Heart left ventricle (tissue), 16 donors: ENCODE data around the gene SYNJ1. TPM values are rescaled to one million over a fixed set of nuclear protein-coding genes. Genes with fewer than 3 reads are reported as not detected.

Source experiments
- ATAC-seq, 4 donors: fragments of 200-7000 bp; cut with Tn5 transposase; one replicate each; pipeline ENCODE4 v1.9.1; 2020 to 2022; ENCODE audit warnings: moderate library complexity in 4 of 4, mild to moderate bottlenecking in 3 of 4, moderate number of reproducible peaks in 1 of 4
- DNase-seq, 5 donors: peaks; one replicate each; pipeline ENCODE4 v3.0.0-alpha.2; 2020
- H3K27ac ChIP-seq, 12 donors: fragments of 200-600 bp; sonication (generic) in 4 of 12; one replicate each; pipeline versions ENCODE4 v1.5.0 to v1.8.0; 2016 to 2022; ENCODE audit warnings: mild to moderate bottlenecking in 2 of 12
- H3K27me3 ChIP-seq, 9 donors: fragments of 200-600 bp; sonication (generic) in 2 of 9; one replicate each; pipeline versions ENCODE4 v1.5.1 to v1.8.0; 2016 to 2022; ENCODE audit warnings: mild to moderate bottlenecking in 3 of 9
- H3K36me3 ChIP-seq, 9 donors: fragments of 200-600 bp; sonication (generic) in 2 of 9; one replicate each; pipeline versions ENCODE4 v1.5.0 to v1.8.0; 2018 to 2022; ENCODE audit warnings: mild to moderate bottlenecking in 2 of 9
- H3K4me1 ChIP-seq, 12 donors: fragments of 200-600 bp; sonication (generic) in 4 of 12; one replicate each; pipeline versions ENCODE4 v1.5.0 to v1.8.0; 2016 to 2022; ENCODE audit warnings: mild to moderate bottlenecking in 3 of 12
- H3K4me3 ChIP-seq, 12 donors: fragments of 200-600 bp; sonication (generic) in 4 of 12; one replicate each; pipeline versions ENCODE4 v1.5.0 to v1.8.0; 2017 to 2022; ENCODE audit warnings: mild to moderate bottlenecking in 9 of 12, moderate library complexity in 4 of 12
- H3K9me3 ChIP-seq, 12 donors: fragments of 200-600 bp; sonication (generic) in 4 of 12; one replicate each; pipeline versions ENCODE4 v1.5.0 to v1.8.0; 2016 to 2022; ENCODE audit warnings: mild to moderate bottlenecking in 1 of 12
- CTCF ChIP-seq, 12 donors: fragments of 200-600 bp; sonication (generic) in 4 of 12; IDR thresholded peaks; one replicate each; pipeline versions ENCODE4 v1.5.0 to v1.8.0; 2018 to 2022; ENCODE audit warnings: antibody characterized with exemption in 12 of 12, mild to moderate bottlenecking in 5 of 12
- POLR2A ChIP-seq, 2 donors: fragments of 450-650 bp; IDR thresholded peaks; one replicate each; pipeline ENCODE4 v1.6.1; 2017; ENCODE audit warnings: antibody characterized with exemption in 2 of 2, mild to moderate bottlenecking in 2 of 2, moderate library complexity in 2 of 2
- WGBS, 4 donors: extraction: QIAGEN DNeasy Blood & Tissue Kit in 2 of 4; methylation state at CpG; one replicate each; pipeline versions ENCODE4 v1.1.5 to v1.1.7; 2013 to 2018; 5-methylcytosine and 5-hydroxymethylcytosine counted together
- intact Hi-C, 10 donors: fragments of 100-400 bp; cut with DNase I; formaldehyde crosslinking; loops; one replicate each; pipeline versions ENCODE4 v1.11.1 to v1.14.2; 2022
- polyA plus RNA-seq, 2 donors: library from polyadenylated mRNA; stranded (reverse); fragments of 200-250 nt; gene quantifications; one replicate each; pipeline ENCODE4 v1.2.3, GENCODE V29; 2013
- total RNA-seq, 9 donors: library from RNA; depleted of rRNA in 2 of 9; stranded (reverse); fragments of >200 nt in 2 of 9; fragmentation: NEBNext Ultra II Directional in 3 of 9; extraction: Animal tissue kit (Norgen Biotek cat#: 25700) in 3 of 9; gene quantifications; one replicate each; pipeline versions ENCODE4 v1.1.0 to v1.2.4, GENCODE V29; 2016 to 2023
- donor health status: ischemic (EF 13 %, LVEDD 7.1; RV severe dilation, severe dysfunction).
- donor health status: healthy with polysubstance abuse.
- donor health status: DM: no; HTN: yes; CAD: no.
- donor health status: DM: no; HTN: no; CAD: no.
- donor health status: ischemic (EF 25% LVEDD 6.9; RV normal size, moderate dysfunction).
- donor health status: ischemic (EF 25% LVEDD 5.7; RV mildly dilated, moderate dysfunction).
- donor health status: healthy.
- donor health status: DM: yes; HTN: yes; CAD: no.
- donor health status: ischemic (EF 35%, LVEDD 5.7; RV mildly dilated, moderate dysfunction).
- donor health status: nonischemic (EF 11% LVEDD 7.7; RV severe dilation, severe dysfunction).
- donor health status: DM: yes; HTN: yes; CAD: no.
- donor health status: PGD.
- donor health status: ischemic (EF 29% LVEDD 5.4; RV normal size, mild dysfunction).
- donor health status: nonischemic (EF 23%, LVEDD 6.1; RV moderate dilation, normal function).

The SYNJ1 gene
- total and polyA plus RNA-seq, 11 donors: 4.1 to 17.4 (median 10.3) TPM

- no peak for ATAC-seq
- Histone ChIP-seq H3K27ac (no peak within 1 kb of the TSS), H3K4me3 (no peak within 1 kb of the TSS), H3K9me3 (no peaks in the 10 kb centered on the region), H3K36me3 (peaks cover 0 to 8% (median 0%) of the 10 kb centered on the region in 9 donors), H3K4me1 (no peaks in the 10 kb centered on the region), H3K27me3 (no peaks in the 10 kb centered on the region)
- TF ChIP-seq CTCF (IDR thresholded peaks at IDR 0.05) (no peak), POLR2A (IDR thresholded peaks at IDR 0.05) (no peak)
- no peak for DNase-seq
- WGBS, 4 donors: 85 to 89% (median 88%) methylated on average over 17 of the region's 17 CpGs
- intact Hi-C loops: no loop called here
Measured at GRCh38 chr21:32585042-32585710, 142.6 kb downstream of the SYNJ1 start, which contains the start of gene TCP10L. Gene TCP10L (minus strand): TSS chr21:32585523. CDS start chr21:32584304, 1,219 bp downstream.

- Histone ChIP-seq H3K4me3 (no peak overlapping the region), H3K27me3 (no peaks in the 10 kb centered on the region), H3K27ac (no peak overlapping the region), H3K4me1 (no peaks in the 10 kb centered on the region), H3K36me3 (peaks cover 0 to 8% (median 0%) of the 10 kb centered on the region in 9 donors), H3K9me3 (no peaks in the 10 kb centered on the region)
- ATAC-seq (peak in 1 of 4 donors; percentile 20), DNase-seq (no peak)
- WGBS, 4 donors: 85 to 92% (median 90%) methylated on average over 8 of the region's 8 CpGs
- intact Hi-C loops: no loop called here
- TF ChIP-seq POLR2A (IDR thresholded peaks at IDR 0.05) (no peak), CTCF (IDR thresholded peaks at IDR 0.05) (no peak)
Measured at GRCh38 chr21:32584472-32584871, 143.3 kb downstream of the SYNJ1 start.

GRCh38 chr21:32581732-32582131, 146.1 kb downstream of the SYNJ1 start:
- ATAC-seq (no peak), DNase-seq (no peak)
- WGBS, 4 donors: 92 to 97% (median 94%) methylated on average over 13 of the region's 13 CpGs
- Histone ChIP-seq H3K4me3 (no peak overlapping the region), H3K4me1 (no peaks in the 10 kb centered on the region), H3K9me3 (no peaks in the 10 kb centered on the region), H3K27ac (no peak overlapping the region), H3K27me3 (no peaks in the 10 kb centered on the region), H3K36me3 (peaks cover 0 to 12% (median 0%) of the 10 kb centered on the region in 9 donors)
- intact Hi-C loops: no loop called here
- TF ChIP-seq POLR2A (IDR thresholded peaks at IDR 0.05) (no peak), CTCF (IDR thresholded peaks at IDR 0.05) (no peak)

- Histone ChIP-seq H3K27me3 (no peaks in the 10 kb centered on the region), H3K36me3 (peaks cover 0 to 15% (median 0%) of the 10 kb centered on the region in 9 donors), H3K4me1 (no peaks in the 10 kb centered on the region), H3K4me3 (no peak overlapping the region), H3K9me3 (no peaks in the 10 kb centered on the region), H3K27ac (no peak overlapping the region)
- DNase-seq: no peak
- TF ChIP-seq POLR2A (IDR thresholded peaks at IDR 0.05): no peak
- WGBS, 4 donors: 93 to 97% (median 93%) methylated on average over 11 to 13 of the region's 13 CpGs
- intact Hi-C loops: no loop called here
- no peak for ATAC-seq
Measured at GRCh38 chr21:32580949-32581348, 146.9 kb downstream of the SYNJ1 start.

Other genes with a start within 250 kb of the SYNJ1 start
- 1 to 10 TPM in 8 of 9 donors, under 1 TPM in 1; 0.80 to 3.9 (median 2.2) TPM for gene TCP10L, start 142.5 kb downstream of the SYNJ1 start, total RNA-seq
- gene TCP10L, start 142.5 kb downstream of the SYNJ1 start, polyA plus RNA-seq: 1 to 10 TPM; 1.9 to 2.6 TPM
- 10 to 100 TPM; 14.2 to 26.7 (median 20.8) TPM for gene CFAP298, start 115.6 kb downstream of the SYNJ1 start, total RNA-seq
- gene CFAP298, start 115.6 kb downstream of the SYNJ1 start, polyA plus RNA-seq: 10 to 100 TPM; 33.7 to 36.0 TPM
- gene PAXBP1, start 43.7 kb upstream of the SYNJ1 start, total RNA-seq: 10 to 100 TPM in 5 of 9 donors, 1 to 10 TPM in 4; 8.1 to 13.8 (median 10.7) TPM
- gene PAXBP1, start 43.7 kb upstream of the SYNJ1 start, polyA plus RNA-seq: 10 to 100 TPM in 1 of 2 donors, 1 to 10 TPM in 1; 9.5 to 11.1 TPM